ENCODE measurements around the gene TEPSIN.

Gene TEPSIN

DNA sequence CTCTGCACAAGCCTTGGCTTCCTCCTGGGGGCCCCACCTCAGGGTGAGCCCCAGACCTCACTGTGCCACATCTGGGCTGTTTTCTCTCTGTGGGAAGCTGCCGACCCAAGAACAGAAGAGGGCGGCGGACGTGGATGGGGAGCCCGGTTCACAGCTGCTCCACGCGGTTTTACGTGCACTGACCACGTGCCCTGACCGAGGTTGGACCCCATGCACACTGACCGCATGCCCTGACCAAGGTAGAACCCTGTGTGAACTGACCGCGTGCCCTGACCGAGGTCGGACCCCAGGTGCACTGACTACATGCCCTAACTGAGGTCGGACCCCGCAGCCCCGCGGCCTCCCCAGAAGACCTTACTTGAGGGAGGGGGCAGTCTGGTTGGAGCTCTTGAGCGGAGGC is 35.7 kb downstream of the TEPSIN start:
- Histone ChIP-seq H3K27ac (no peak overlapping the region), H3K4me1 (no peaks in the 10 kb centered on the region), H3K4me2 (ENCODE audit: low read length) (no peak overlapping the region), H3K79me2 (no peaks in the 10 kb centered on the region), H2AFZ (no peak overlapping the region), H3K9ac (no peak overlapping the region), H3K9me3 (ENCODE audit: control insufficient read depth, low read length) (no peaks in the 10 kb centered on the region), H3K4me3 (ENCODE audit: low read depth, low read length) (no peak overlapping the region), H3K36me3 (ENCODE audit: control insufficient read depth, insufficient read depth, low read length) (no peaks in the 10 kb centered on the region), H3K27me3 (ENCODE audit: control insufficient read depth, insufficient read depth, low read length) (no peaks in the 10 kb centered on the region)
- TF ChIP-seq CTCF (IDR thresholded peaks at IDR 0.05): no peak

DNA sequence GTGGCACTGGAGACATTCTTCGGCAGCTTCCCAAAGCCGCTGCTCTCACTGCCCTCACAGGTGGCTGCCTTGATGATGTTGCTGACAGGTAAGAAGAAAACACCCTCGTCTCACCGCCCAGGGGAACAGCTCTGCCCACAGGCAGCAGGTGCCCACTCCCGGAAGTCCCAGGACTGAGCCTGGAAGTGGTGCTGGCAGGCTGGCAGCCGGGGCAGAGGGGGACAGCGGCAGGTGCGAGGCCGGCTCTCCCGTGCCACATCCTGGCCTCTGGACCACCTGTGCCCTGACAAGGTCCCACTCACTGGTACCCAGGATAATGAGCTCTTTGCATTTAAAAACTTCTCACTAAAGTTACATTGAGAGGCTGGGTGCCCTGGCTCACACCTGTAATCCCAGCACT is 36.5 kb downstream of the TEPSIN start:
- no peak overlapping the region for H3K9ac ChIP-seq
- H3K4me1 ChIP-seq: no peaks in the 10 kb centered on the region
- no peaks in the 10 kb centered on the region for H3K79me2 ChIP-seq

GRCh38 chr17:81200695-81201580 is 37.9 kb downstream of the TEPSIN start:
- Histone ChIP-seq H3K79me2 (no peaks in the 10 kb centered on the region), H3K4me2 (ENCODE audit: low read length) (no peak overlapping the region), H3K27ac (no peak overlapping the region), H3K9me3 (ENCODE audit: control insufficient read depth, low read length) (no peaks in the 10 kb centered on the region), H3K36me3 (ENCODE audit: control insufficient read depth, insufficient read depth, low read length) (no peaks in the 10 kb centered on the region), H2AFZ (no peak overlapping the region), H3K9ac (no peak overlapping the region), H3K27me3 (ENCODE audit: control insufficient read depth, insufficient read depth, low read length) (no peaks in the 10 kb centered on the region), H3K4me1 (no peaks in the 10 kb centered on the region), H3K4me3 (ENCODE audit: low read depth, low read length) (no peak overlapping the region)
- TF ChIP-seq CTCF (IDR thresholded peaks at IDR 0.05): peak; percentile 62

More for the DNA sequence above, 36.5 kb downstream of the TEPSIN start:
- Histone ChIP-seq H2AFZ (no peak overlapping the region), H3K9me3 (ENCODE audit: control insufficient read depth, low read length) (no peaks in the 10 kb centered on the region), H3K27me3 (ENCODE audit: control insufficient read depth, insufficient read depth, low read length) (no peaks in the 10 kb centered on the region), H3K4me3 (ENCODE audit: low read depth, low read length) (no peak overlapping the region), H3K4me2 (ENCODE audit: low read length) (no peak overlapping the region), H3K36me3 (ENCODE audit: control insufficient read depth, insufficient read depth, low read length) (no peaks in the 10 kb centered on the region), H3K27ac (no peak overlapping the region)
- TF ChIP-seq CTCF (IDR thresholded peaks at IDR 0.05): no peak

- no peak overlapping the region for H3K27ac ChIP-seq
Observed at GRCh38 chr17:81200201-81200600, 38.7 kb downstream of the TEPSIN start.

More at GRCh38 chr17:81200201-81200600, 38.7 kb downstream of the TEPSIN start:
- H2AFZ ChIP-seq: no peak overlapping the region
- no peak overlapping the region for H3K4me3 ChIP-seq (ENCODE audit: low read depth, low read length)
- no peaks in the 10 kb centered on the region for H3K79me2 ChIP-seq
- H3K36me3 ChIP-seq (ENCODE audit: control insufficient read depth, insufficient read depth, low read length): no peaks in the 10 kb centered on the region
- H3K9ac ChIP-seq: no peak overlapping the region
- H3K4me1 ChIP-seq: no peaks in the 10 kb centered on the region
- TF ChIP-seq CTCF (IDR thresholded peaks at IDR 0.05): no peak
- no peaks in the 10 kb centered on the region for H3K27me3 ChIP-seq (ENCODE audit: control insufficient read depth, insufficient read depth, low read length)
- no peaks in the 10 kb centered on the region for H3K9me3 ChIP-seq (ENCODE audit: control insufficient read depth, low read length)
- no peak overlapping the region for H3K4me2 ChIP-seq (ENCODE audit: low read length)

Data from parathyroid adenoma (tissue), 2 donors.